ENCODE data around the gene BAZ2A.
A peak's percentile ranks its signal among the peaks of the same experiment; 100 is the strongest.

The BAZ2A gene

GRCh38 chr12:56634837-56635791 lies 5.0 kb upstream of the BAZ2A start:
- TF ChIP-seq POLR2AphosphoS5 (IDR thresholded peaks at IDR 0.05; ENCODE audit: low read depth) (0 out of 2 replicates have a peak, but pooled peaks have one; percentile 28), REST (IDR thresholded peaks at IDR 0.05; ENCODE audit: insufficient replicate concordance, low read depth) (no peak), CTCF (IDR thresholded peaks at IDR 0.05; ENCODE audit: insufficient read depth, low read length) (peak; percentile 0)
- Histone ChIP-seq H3K27ac (replicated peaks) (peak overlapping the region; percentile 74), H3K4me3 (replicated peaks; ENCODE audit: insufficient read depth, low read length) (peak overlapping the region; percentile 77), H3K27me3 (ENCODE audit: insufficient read depth, poor library complexity, severe bottlenecking) (no peaks in the 10 kb centered on the region)
- DNase-seq (ENCODE audit: low read depth in 1 of 2, low spot score in 1 of 2), result peak; percentile 80 to 83

GRCh38 chr12:56634242-56634836 lies 4.2 kb upstream of the BAZ2A start:
- Histone ChIP-seq H3K4me3 (replicated peaks; ENCODE audit: insufficient read depth, low read length) (peak overlapping the region; percentile 77), H3K27me3 (ENCODE audit: insufficient read depth, poor library complexity, severe bottlenecking) (no peaks in the 10 kb centered on the region), H3K27ac (replicated peaks) (peak overlapping the region; percentile 74)
- TF ChIP-seq POLR2AphosphoS5 (IDR thresholded peaks at IDR 0.05; ENCODE audit: low read depth), result no peak
- TF ChIP-seq REST (IDR thresholded peaks at IDR 0.05; ENCODE audit: insufficient replicate concordance, low read depth), result no peak
- TF ChIP-seq GABPA (IDR thresholded peaks at IDR 0.05; ENCODE audit: low read depth), result no peak
- no peak for TF ChIP-seq SPI1 (IDR thresholded peaks at IDR 0.05; ENCODE audit: borderline replicate concordance, low read depth)
- no peak for TF ChIP-seq CTCF (IDR thresholded peaks at IDR 0.05; ENCODE audit: insufficient read depth, low read length)
- no peak for DNase-seq (ENCODE audit: low read depth in 1 of 2, low spot score in 1 of 2)

- TF ChIP-seq SPI1 (IDR thresholded peaks at IDR 0.05; ENCODE audit: borderline replicate concordance, low read depth) (no peak), POLR2AphosphoS5 (IDR thresholded peaks at IDR 0.05; ENCODE audit: low read depth) (no peak), CTCF (IDR thresholded peaks at IDR 0.05; ENCODE audit: insufficient read depth, low read length) (no peak), REST (IDR thresholded peaks at IDR 0.05; ENCODE audit: insufficient replicate concordance, low read depth) (no peak), GABPA (IDR thresholded peaks at IDR 0.05; ENCODE audit: low read depth) (no peak)
- no peak overlapping the region for H3K27ac ChIP-seq (replicated peaks)
These were observed 3.5 kb upstream of the BAZ2A start for GRCh38 chr12:56633468-56634241.

More at GRCh38 chr12:56633468-56634241, 3.5 kb upstream of the BAZ2A start:
- DNase-seq (ENCODE audit: low read depth in 1 of 2, low spot score in 1 of 2), result no peak
- Histone ChIP-seq H3K4me3 (replicated peaks; ENCODE audit: insufficient read depth, low read length) (peak overlapping the region; percentile 77), H3K27me3 (ENCODE audit: insufficient read depth, poor library complexity, severe bottlenecking) (no peaks in the 10 kb centered on the region)

Measured in HL-60 (cell line).